VCaP (cell line): ENCODE data around the gene NPTX2.

Experiments used
- H3K27ac ChIP-seq: fragments of 450-650 bp; 2 replicates; pipeline ENCODE4 v1.5.1; 2017
- TF ChIP-seq, protein P1 (sequence below): fragments of 450-650 bp; conservative IDR thresholded peaks from 2 replicates; pipeline ENCODE4 v1.5.1; 2017; ENCODE audit warnings: mild to moderate bottlenecking, moderate library complexity

NPTX2 gene

GRCh38 chr7:98656899-98657298 lies 39.8 kb downstream of the NPTX2 start:
- TF ChIP-seq, protein P1, sequence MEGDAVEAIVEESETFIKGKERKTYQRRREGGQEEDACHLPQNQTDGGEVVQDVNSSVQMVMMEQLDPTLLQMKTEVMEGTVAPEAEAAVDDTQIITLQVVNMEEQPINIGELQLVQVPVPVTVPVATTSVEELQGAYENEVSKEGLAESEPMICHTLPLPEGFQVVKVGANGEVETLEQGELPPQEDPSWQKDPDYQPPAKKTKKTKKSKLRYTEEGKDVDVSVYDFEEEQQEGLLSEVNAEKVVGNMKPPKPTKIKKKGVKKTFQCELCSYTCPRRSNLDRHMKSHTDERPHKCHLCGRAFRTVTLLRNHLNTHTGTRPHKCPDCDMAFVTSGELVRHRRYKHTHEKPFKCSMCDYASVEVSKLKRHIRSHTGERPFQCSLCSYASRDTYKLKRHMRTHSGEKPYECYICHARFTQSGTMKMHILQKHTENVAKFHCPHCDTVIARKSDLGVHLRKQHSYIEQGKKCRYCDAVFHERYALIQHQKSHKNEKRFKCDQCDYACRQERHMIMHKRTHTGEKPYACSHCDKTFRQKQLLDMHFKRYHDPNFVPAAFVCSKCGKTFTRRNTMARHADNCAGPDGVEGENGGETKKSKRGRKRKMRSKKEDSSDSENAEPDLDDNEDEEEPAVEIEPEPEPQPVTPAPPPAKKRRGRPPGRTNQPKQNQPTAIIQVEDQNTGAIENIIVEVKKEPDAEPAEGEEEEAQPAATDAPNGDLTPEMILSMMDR = no peak

GRCh38 chr7:98657736-98658135 lies 40.7 kb downstream of the NPTX2 start:
- H3K27ac ChIP-seq = no peak overlapping the region
- TF ChIP-seq, protein P1 = no peak

More at GRCh38 chr7:98656899-98657298, 39.8 kb downstream of the NPTX2 start:
- H3K27ac ChIP-seq = no peak overlapping the region

- H3K27ac ChIP-seq = no peak overlapping the region
- TF ChIP-seq, protein P1 = no peak
Observed at GRCh38 chr7:98659756-98660155, 42.7 kb downstream of the NPTX2 start.

DNA sequence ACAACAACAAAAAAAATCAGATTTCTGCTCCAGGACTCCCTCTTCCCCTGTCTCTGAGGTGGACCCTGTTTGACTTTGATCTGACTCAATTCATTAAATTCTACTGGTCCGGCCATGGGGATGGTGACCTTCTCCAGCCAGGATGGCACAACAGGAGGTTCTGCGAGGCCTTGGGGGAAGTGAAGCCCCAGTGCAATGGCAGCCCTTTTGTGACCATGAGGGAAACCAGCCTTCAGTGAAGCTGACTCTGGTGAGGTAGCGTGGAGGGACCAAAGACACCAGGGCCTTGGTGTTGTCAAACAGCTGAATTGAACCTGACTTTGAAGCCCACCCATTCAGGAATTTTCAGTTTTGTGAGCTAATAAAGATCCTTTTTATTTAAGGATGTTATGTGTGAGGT lies 44.5 kb downstream of the NPTX2 start:
- TF ChIP-seq, protein P1 = no peak

GRCh38 chr7:98662289-98662688 lies 45.2 kb downstream of the NPTX2 start:
- TF ChIP-seq, protein P1 = no peak
- no peak overlapping the region for H3K27ac ChIP-seq

More for the DNA sequence above, 44.5 kb downstream of the NPTX2 start:
- H3K27ac ChIP-seq = no peak overlapping the region

- no peak overlapping the region for H3K27ac ChIP-seq
- TF ChIP-seq, protein P1 = no peak
Observed at GRCh38 chr7:98664882-98665281, 47.8 kb downstream of the NPTX2 start.

GRCh38 chr7:98668255-98668654 lies 51.2 kb downstream of the NPTX2 start:
- TF ChIP-seq, protein P1 = no peak
- no peak overlapping the region for H3K27ac ChIP-seq
